H9 (cell line): Measurements from ENCODE around the gene C3orf22. TPM values are rescaled to one million over a fixed set of nuclear protein-coding genes. Genes with fewer than 3 reads are reported as not detected.

Source experiments
- DNase-seq: peaks from one replicate; pipeline ENCODE4 v3.0.0-alpha.2; 2017
- H2AFZ ChIP-seq: one replicate; pipeline ENCODE4 v1.6.1; 2013; ENCODE audit warnings: mild to moderate bottlenecking, low read length, control low read depth, moderate library complexity
- H2AK5ac ChIP-seq: 2 replicates; pipeline ENCODE4 v1.6.1; 2013; ENCODE audit warnings: low read length, control low read depth, mixed read lengths; ENCODE audit not compliant: insufficient read length
- H2BK120ac ChIP-seq: one replicate; pipeline ENCODE4 v1.6.1; 2013; ENCODE audit warnings: low read depth, mild to moderate bottlenecking, low read length, control low read depth, inconsistent platforms; ENCODE audit not compliant: poor library complexity, severe bottlenecking
- H2BK12ac ChIP-seq: 2 replicates; pipeline ENCODE4 v1.6.1; 2013; ENCODE audit warnings: low read length, control low read depth, mixed read lengths, low read depth; ENCODE audit not compliant: insufficient read length
- H2BK15ac ChIP-seq: 2 replicates; pipeline ENCODE4 v1.6.1; 2013; ENCODE audit warnings: low read depth, low read length, control low read depth
- H2BK20ac ChIP-seq: one replicate; pipeline ENCODE4 v1.6.1; 2013; ENCODE audit warnings: low read depth, mild to moderate bottlenecking, low read length, control low read depth, inconsistent platforms; ENCODE audit not compliant: poor library complexity, severe bottlenecking
- H2BK5ac ChIP-seq: 2 replicates; pipeline ENCODE4 v1.6.1; 2013; ENCODE audit warnings: low read length, control low read depth, mixed read lengths; ENCODE audit not compliant: insufficient read length
- H3K14ac ChIP-seq: 2 replicates; pipeline ENCODE4 v1.6.1; 2013; ENCODE audit warnings: low read length, control low read depth; ENCODE audit not compliant: insufficient read depth
- H3K18ac ChIP-seq: 2 replicates; pipeline ENCODE4 v1.6.1; 2013; ENCODE audit warnings: low read depth, mild to moderate bottlenecking, mixed read lengths, low read length, control low read depth; ENCODE audit not compliant: insufficient read length
- H3K23ac ChIP-seq: 2 replicates; pipeline ENCODE4 v1.6.1; 2013; ENCODE audit warnings: low read length, control low read depth, mixed read lengths, low read depth; ENCODE audit not compliant: insufficient read length
- H3K23me2 ChIP-seq: 2 replicates; pipeline ENCODE4 v1.6.1; 2013; ENCODE audit warnings: low read depth, mild to moderate bottlenecking, mixed read lengths, low read length, control low read depth; ENCODE audit not compliant: insufficient read length, poor library complexity, severe bottlenecking
- H3K27ac ChIP-seq: 2 replicates; pipeline ENCODE4 v1.5.1; 2013; ENCODE audit warnings: low read length, control low read depth, mixed read lengths, low read depth; ENCODE audit not compliant: insufficient read length
- H3K27me3 ChIP-seq: 2 replicates; pipeline ENCODE4 v1.6.1; 2013; ENCODE audit warnings: low read length, control low read depth, inconsistent platforms; ENCODE audit not compliant: insufficient read depth
- H3K4ac ChIP-seq: 2 replicates; pipeline ENCODE4 v1.6.1; 2013; ENCODE audit warnings: low read depth, mild to moderate bottlenecking, control low read depth, inconsistent platforms, low read length, moderate library complexity
- H3K4me1 ChIP-seq: 2 replicates; pipeline ENCODE4 v1.6.1; 2013; ENCODE audit warnings: low read length, control low read depth, inconsistent platforms; ENCODE audit not compliant: insufficient read depth
- H3K4me2 ChIP-seq: 2 replicates; pipeline ENCODE4 v1.6.1; 2013; ENCODE audit warnings: low read length, control low read depth, mixed read lengths; ENCODE audit not compliant: insufficient read length, insufficient read depth
- H3K56ac ChIP-seq: 2 replicates; pipeline ENCODE4 v1.6.1; 2013; ENCODE audit warnings: low read depth, mild to moderate bottlenecking, mixed read lengths, low read length, control low read depth; ENCODE audit not compliant: insufficient read length
- H3K79me1 ChIP-seq: 2 replicates; pipeline ENCODE4 v1.6.1; 2013; ENCODE audit warnings: low read depth, mild to moderate bottlenecking, moderate library complexity, low read length, control low read depth, inconsistent platforms; ENCODE audit not compliant: insufficient read depth, poor library complexity, severe bottlenecking
- H3K79me2 ChIP-seq: 2 replicates; pipeline ENCODE4 v1.6.1; 2013; ENCODE audit warnings: low read length, control low read depth, inconsistent platforms; ENCODE audit not compliant: insufficient read depth
- H3K9ac ChIP-seq: 2 replicates; pipeline ENCODE4 v1.6.1; 2013; ENCODE audit warnings: low read length, control low read depth, mixed read lengths; ENCODE audit not compliant: insufficient read length; ENCODE audit errors: extremely low read depth
- H3K9me3 ChIP-seq: one replicate; pipeline ENCODE4 v1.6.1; 2013; ENCODE audit warnings: low read depth, low read length, inconsistent platforms; ENCODE audit not compliant: control insufficient read depth
- H3T11ph ChIP-seq: one replicate; pipeline ENCODE4 v1.6.1; 2013; ENCODE audit warnings: mild to moderate bottlenecking, low read length, control low read depth, inconsistent platforms
- H4K20me1 ChIP-seq: one replicate; pipeline ENCODE4 v1.6.1; 2013; ENCODE audit not compliant: control insufficient read depth, insufficient read length, insufficient read depth
- H4K5ac ChIP-seq: 2 replicates; pipeline ENCODE4 v1.6.1; 2013; ENCODE audit warnings: low read depth, mild to moderate bottlenecking, mixed read lengths, low read length, control low read depth; ENCODE audit not compliant: insufficient read length
- H4K8ac ChIP-seq: replicated peaks from 2 replicates; pipeline ENCODE4 v1.6.1; 2013; ENCODE audit warnings: low read length, control low read depth, mixed read lengths, low read depth; ENCODE audit not compliant: insufficient read length
- H4K91ac ChIP-seq: 2 replicates; pipeline ENCODE4 v1.6.1; 2013; ENCODE audit warnings: low read depth, mild to moderate bottlenecking, moderate library complexity, mixed read lengths, low read length, control low read depth; ENCODE audit not compliant: insufficient read length
- H3K27ac Mint-ChIP-seq, 3 experiments: 2 replicates in 2 of 3; 3 replicates in 1 of 3; pipeline ENCODE4 v1.8.0; 2020 to 2021; ENCODE audit warnings: mixed read lengths in 3 of 3, mild to moderate bottlenecking in 1 of 3, moderate library complexity in 1 of 3
- H3K27me3 Mint-ChIP-seq: 2 replicates; pipeline ENCODE4 v1.8.0; 2021; ENCODE audit warnings: low read depth, mild to moderate bottlenecking, moderate library complexity, mixed read lengths
- H3K36me3 Mint-ChIP-seq, 3 experiments: 2 replicates in 2 of 3; 3 replicates in 1 of 3; pipeline ENCODE4 v1.8.0; 2020 to 2021; ENCODE audit warnings: low read depth in 3 of 3, mixed read lengths in 3 of 3; ENCODE audit not compliant: insufficient read depth in 1 of 3
- H3K4me1 Mint-ChIP-seq, 2 experiments: 2 replicates each; pipeline ENCODE4 v1.8.0; 2020; ENCODE audit warnings: mixed read lengths in 2 of 2
- H3K4me3 Mint-ChIP-seq, 2 experiments: 2 replicates in 1 of 2; 3 replicates in 1 of 2; pipeline ENCODE4 v1.8.0; 2020 to 2021; ENCODE audit warnings: mild to moderate bottlenecking in 2 of 2, mixed read lengths in 2 of 2, moderate library complexity in 1 of 2
- H3K9me3 Mint-ChIP-seq, 2 experiments: 2 replicates in 1 of 2; 3 replicates in 1 of 2; pipeline ENCODE4 v1.8.0; 2020; ENCODE audit warnings: mild to moderate bottlenecking in 2 of 2, mixed read lengths in 2 of 2, moderate library complexity in 1 of 2
- WGBS: extraction: QIAGEN DNeasy Blood & Tissue Kit; methylation state at CpG from one replicate; pipeline ENCODE4 v1.1.7; 2013; ENCODE audit warnings: missing lambda C conversion rate, low lambda C conversion rate, mixed read lengths; ENCODE audit not compliant: insufficient read length; ENCODE audit errors: extremely low coverage; 5-methylcytosine and 5-hydroxymethylcytosine counted together
- total RNA-seq: library from RNA; stranded (reverse); gene quantifications from 2 replicates; pipeline ENCODE4 v1.2.1, GENCODE V29; 2021
- TF ChIP-seq, protein P1 (sequence below): fragments of 200-600 bp; sonication (generic); conservative IDR thresholded peaks from 3 replicates; pipeline ENCODE4 v1.8.0; 2021; ENCODE audit warnings: antibody characterized with exemption, mild to moderate bottlenecking

The C3orf22 gene
- total RNA-seq, 1 experiment from 2014 or later = not detected

DNA sequence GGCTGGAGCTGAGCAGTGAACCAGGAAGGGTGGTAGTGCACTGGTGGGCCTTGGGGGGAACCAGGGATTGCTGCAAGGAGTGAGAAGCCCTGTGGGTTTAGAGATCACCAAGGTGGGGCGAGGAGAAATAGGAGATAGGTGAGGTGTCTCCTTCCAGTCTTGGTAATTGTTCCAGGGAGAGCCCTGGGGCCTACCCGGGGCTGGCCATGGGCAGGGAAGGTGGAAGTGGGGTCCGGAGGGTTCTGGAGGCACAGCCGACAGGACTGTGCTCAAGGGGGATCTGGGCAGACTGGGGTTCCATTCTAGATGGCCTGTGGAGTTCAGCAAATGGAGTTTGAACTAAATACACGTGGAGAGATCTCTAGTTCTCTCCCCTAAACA is 30.3 kb downstream of the C3orf22 start:
- no CpG with 5 or more reads among the region's 5 CpGs for WGBS
- H3K9me3 ChIP-seq = no peaks in the 10 kb centered on the region
- H2BK20ac ChIP-seq = no peak overlapping the region
- H3K27me3 ChIP-seq = no peaks in the 10 kb centered on the region; the same call in 1 of the 2 replicates
- H3K23ac ChIP-seq = no peak overlapping the region
- Mint-ChIP-seq H3K4me3 (no peak overlapping the region), H3K4me1 (peaks cover 3 to 14% of the 10 kb centered on the region in 2 experiments), H3K27ac (peak overlapping the region in 1 of 3 experiments; percentile 73; a peak in 1 of 7 replicates), H3K9me3 (no peaks in the 10 kb centered on the region), H3K27me3 (peaks cover 28% of the 10 kb centered on the region), H3K36me3 (no peaks in the 10 kb centered on the region; a peak in 1 of 7 replicates)
- DNase-seq = no peak
- H3K4ac ChIP-seq = no peak overlapping the region
- no peaks in the 10 kb centered on the region for H3K79me1 ChIP-seq
- no peak overlapping the region for H2BK15ac ChIP-seq
- H2AK5ac ChIP-seq = no peak overlapping the region
- TF ChIP-seq, protein P1, sequence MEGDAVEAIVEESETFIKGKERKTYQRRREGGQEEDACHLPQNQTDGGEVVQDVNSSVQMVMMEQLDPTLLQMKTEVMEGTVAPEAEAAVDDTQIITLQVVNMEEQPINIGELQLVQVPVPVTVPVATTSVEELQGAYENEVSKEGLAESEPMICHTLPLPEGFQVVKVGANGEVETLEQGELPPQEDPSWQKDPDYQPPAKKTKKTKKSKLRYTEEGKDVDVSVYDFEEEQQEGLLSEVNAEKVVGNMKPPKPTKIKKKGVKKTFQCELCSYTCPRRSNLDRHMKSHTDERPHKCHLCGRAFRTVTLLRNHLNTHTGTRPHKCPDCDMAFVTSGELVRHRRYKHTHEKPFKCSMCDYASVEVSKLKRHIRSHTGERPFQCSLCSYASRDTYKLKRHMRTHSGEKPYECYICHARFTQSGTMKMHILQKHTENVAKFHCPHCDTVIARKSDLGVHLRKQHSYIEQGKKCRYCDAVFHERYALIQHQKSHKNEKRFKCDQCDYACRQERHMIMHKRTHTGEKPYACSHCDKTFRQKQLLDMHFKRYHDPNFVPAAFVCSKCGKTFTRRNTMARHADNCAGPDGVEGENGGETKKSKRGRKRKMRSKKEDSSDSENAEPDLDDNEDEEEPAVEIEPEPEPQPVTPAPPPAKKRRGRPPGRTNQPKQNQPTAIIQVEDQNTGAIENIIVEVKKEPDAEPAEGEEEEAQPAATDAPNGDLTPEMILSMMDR = no peak
- no peak overlapping the region for H3T11ph ChIP-seq
- no peak overlapping the region for H2BK12ac ChIP-seq
- no peak overlapping the region for H2BK5ac ChIP-seq
- H3K56ac ChIP-seq = no peak overlapping the region
- no peak overlapping the region for H3K9ac ChIP-seq
- H4K91ac ChIP-seq = no peak overlapping the region
- no peaks in the 10 kb centered on the region for H3K4me1 ChIP-seq
- no peak overlapping the region for H3K18ac ChIP-seq
- no peak overlapping the region for H3K14ac ChIP-seq
- H3K23me2 ChIP-seq = no peaks in the 10 kb centered on the region
- H4K20me1 ChIP-seq = no peaks in the 10 kb centered on the region
- H2BK120ac ChIP-seq = no peak overlapping the region
- no peak overlapping the region for H3K4me2 ChIP-seq
- no peak overlapping the region for H2AFZ ChIP-seq
- H3K79me2 ChIP-seq = no peaks in the 10 kb centered on the region
- H4K8ac ChIP-seq = no peak overlapping the region
- H4K5ac ChIP-seq = no peak overlapping the region
- H3K27ac ChIP-seq = no peak overlapping the region
